Right lobe of liver (tissue), 4 donors: ENCODE results near the gene PPIL6.

Experiments
- CTCF ChIP-seq, 4 donors: fragments of 200-600 bp in 3 of 4; fragments of 450-650 bp in 1 of 4; IDR thresholded peaks; one replicate each; pipeline versions ENCODE4 v1.5.1 to v1.8.0; 2016 to 2022; ENCODE audit warnings: antibody characterized with exemption in 4 of 4, mild to moderate bottlenecking in 2 of 4
- POLR2A ChIP-seq: fragments of 450-650 bp; IDR thresholded peaks from one replicate; pipeline ENCODE4 v1.6.1; 2017; ENCODE audit warnings: antibody characterized with exemption, mild to moderate bottlenecking
- donor health status: DM: no; HTN: no; CAD: no.
- donor health status: DM: no; HTN: no; CAD: no.
- donor health status: DM: no; HTN: yes; CAD: no.

GRCh38 chr6:109411034-109411433, 29.4 kb downstream of the PPIL6 start:
- TF ChIP-seq CTCF (IDR thresholded peaks at IDR 0.05) = no peak
- no peak for TF ChIP-seq POLR2A
